C4-2B (cell line): ENCODE results near the gene WDR4.

Experiments used
- ZFX ChIP-seq: fragments of 450-650 bp; IDR thresholded peaks from 2 replicates; pipeline ENCODE4 v1.6.1; 2017
- TF ChIP-seq, protein P1 (sequence below): fragments of 450-650 bp; conservative IDR thresholded peaks from 2 replicates; pipeline ENCODE4 v1.5.1; 2017; ENCODE audit warnings: mild to moderate bottlenecking

DNA sequence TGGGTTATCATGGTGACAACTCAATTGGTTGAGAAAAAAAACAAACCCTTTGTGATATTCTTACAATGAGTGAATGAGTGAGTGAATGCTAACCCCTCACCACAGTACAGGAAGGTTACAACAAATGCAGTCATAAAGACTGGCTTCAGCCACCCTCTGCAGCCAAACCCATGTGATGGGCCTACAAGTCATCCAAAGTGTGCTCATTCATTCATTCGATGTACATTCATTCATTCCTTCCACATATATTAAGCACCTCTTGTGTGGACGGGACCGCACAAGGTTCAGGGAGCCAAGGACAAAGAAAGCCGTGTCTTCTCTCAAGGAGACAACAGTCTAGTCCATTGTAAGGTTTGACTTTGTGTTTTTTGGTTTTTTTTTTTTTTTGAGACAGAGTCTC is 49.4 kb downstream of the WDR4 start:
- TF ChIP-seq, protein P1, sequence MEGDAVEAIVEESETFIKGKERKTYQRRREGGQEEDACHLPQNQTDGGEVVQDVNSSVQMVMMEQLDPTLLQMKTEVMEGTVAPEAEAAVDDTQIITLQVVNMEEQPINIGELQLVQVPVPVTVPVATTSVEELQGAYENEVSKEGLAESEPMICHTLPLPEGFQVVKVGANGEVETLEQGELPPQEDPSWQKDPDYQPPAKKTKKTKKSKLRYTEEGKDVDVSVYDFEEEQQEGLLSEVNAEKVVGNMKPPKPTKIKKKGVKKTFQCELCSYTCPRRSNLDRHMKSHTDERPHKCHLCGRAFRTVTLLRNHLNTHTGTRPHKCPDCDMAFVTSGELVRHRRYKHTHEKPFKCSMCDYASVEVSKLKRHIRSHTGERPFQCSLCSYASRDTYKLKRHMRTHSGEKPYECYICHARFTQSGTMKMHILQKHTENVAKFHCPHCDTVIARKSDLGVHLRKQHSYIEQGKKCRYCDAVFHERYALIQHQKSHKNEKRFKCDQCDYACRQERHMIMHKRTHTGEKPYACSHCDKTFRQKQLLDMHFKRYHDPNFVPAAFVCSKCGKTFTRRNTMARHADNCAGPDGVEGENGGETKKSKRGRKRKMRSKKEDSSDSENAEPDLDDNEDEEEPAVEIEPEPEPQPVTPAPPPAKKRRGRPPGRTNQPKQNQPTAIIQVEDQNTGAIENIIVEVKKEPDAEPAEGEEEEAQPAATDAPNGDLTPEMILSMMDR: no peak
- TF ChIP-seq ZFX: no peak
